ENCODE results near the gene CDYL.

The CDYL gene

DNA sequence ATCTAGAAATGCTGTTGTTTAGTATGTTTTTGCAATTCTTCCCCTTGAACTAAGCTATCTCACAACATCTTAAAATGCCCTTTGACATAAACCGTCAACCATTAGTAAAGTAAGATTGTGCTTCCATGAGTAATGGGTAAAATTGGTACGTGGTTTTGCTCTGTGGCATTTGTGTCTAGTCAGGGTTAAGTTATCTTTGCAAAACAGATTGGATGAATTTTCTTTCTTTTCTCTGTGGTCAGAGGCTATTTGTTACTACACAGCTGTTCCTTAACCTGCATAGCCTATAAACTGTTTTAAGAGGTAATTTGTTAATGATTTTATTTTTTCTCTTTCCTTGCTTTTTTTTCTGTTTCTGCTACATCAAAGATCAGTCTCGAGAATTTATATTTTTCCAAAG, 152.2 kb downstream of the CDYL start:
- TF ChIP-seq, protein P1, sequence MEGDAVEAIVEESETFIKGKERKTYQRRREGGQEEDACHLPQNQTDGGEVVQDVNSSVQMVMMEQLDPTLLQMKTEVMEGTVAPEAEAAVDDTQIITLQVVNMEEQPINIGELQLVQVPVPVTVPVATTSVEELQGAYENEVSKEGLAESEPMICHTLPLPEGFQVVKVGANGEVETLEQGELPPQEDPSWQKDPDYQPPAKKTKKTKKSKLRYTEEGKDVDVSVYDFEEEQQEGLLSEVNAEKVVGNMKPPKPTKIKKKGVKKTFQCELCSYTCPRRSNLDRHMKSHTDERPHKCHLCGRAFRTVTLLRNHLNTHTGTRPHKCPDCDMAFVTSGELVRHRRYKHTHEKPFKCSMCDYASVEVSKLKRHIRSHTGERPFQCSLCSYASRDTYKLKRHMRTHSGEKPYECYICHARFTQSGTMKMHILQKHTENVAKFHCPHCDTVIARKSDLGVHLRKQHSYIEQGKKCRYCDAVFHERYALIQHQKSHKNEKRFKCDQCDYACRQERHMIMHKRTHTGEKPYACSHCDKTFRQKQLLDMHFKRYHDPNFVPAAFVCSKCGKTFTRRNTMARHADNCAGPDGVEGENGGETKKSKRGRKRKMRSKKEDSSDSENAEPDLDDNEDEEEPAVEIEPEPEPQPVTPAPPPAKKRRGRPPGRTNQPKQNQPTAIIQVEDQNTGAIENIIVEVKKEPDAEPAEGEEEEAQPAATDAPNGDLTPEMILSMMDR (IDR thresholded peaks at IDR 0.05), result no peak

DNA sequence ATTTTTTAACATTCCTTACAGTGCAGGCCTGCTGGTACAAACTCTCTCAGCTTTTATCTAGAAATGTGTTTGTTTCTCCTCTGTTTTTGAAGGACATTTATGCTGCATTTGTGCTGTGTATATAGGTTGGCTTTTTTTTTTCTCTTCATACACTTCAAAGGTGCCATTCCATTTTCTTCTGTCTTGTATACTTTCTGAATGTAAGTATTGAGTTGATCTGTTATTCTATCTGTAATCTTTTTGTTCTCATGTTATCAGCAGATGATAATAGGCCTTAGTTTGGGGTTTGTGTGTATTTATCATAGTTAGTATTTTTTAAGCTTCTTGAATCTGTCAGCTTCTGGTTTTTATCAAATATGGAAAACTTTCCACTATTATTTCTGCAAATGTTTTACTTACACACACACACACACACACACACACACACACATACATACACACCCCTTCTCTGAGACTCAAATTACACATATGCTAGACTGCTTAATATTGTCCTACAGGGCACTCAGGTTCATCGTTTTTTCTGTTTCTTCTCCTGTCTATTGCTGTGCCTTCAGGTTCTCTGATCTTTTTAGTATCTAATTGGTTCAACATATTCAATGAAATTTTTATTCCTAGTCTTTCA, 153.0 kb downstream of the CDYL start:
- TF ChIP-seq, protein P1 (IDR thresholded peaks at IDR 0.05), result no peak

DNA sequence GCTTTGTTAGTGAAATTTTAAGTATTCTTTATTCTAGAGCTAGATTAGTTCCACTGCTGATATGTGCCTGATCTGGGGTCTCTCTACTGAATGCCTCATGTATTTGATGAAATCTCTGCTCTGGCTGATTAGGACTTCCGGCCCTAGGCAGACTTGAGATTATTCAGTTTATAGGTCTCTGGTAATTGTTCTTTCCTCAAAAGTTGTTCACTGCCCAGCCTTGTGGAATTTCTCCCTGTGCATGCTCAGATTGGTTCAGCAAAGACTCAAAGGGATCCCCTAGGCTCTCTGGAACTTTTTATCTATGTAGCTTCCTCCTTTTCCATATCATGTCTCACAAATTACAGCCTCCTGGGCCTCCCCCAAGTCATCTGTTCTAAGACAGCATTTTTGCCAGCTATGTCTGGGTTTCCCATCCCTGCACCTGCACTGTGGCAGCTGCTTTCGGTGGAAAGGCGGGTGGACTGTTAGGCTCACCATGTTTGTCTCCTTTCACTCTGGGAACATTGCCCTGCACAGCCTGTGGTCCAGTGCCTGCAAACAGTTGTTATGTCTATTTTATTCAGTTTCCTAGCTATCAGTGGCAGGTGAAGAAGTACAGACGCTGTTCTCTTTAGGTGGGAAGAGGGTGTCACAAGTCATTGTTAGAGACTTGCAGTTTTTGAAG, 154.0 kb downstream of the CDYL start:
- TF ChIP-seq, protein P1 (IDR thresholded peaks at IDR 0.05), result no peak

DNA sequence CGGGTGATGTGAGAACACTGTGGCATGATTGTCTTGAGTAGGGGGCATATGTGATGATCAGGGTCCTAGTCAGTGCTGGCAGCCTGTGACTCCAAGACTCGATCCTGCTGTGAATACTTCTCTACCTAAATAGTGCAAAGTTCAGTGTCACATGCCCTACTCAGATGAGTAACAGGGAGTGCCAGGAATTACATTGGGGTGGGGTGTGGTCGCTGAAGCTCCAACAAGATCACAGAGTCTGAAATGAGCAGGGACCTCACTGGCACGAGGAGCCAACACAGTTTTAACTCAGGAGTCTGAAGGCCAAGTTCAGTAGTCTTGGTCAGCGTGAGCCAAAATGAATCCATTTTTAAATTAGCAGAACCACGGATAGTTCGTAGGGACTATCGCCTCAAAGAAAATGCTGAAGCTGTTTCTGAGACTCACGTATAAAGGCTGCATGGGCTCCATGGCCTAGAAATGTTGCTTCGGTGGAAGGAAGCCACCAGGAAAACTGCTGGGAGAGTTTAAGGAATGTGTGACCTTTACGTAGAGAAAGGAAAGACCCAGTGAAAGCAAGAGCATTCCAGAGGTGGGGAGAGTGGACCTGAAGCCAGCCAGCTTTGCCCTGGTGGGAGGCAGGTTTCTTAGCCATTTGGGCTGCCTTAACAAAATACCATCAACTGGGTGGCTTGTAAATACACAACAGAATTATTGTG, 155.5 kb downstream of the CDYL start:
- TF ChIP-seq, protein P1 (IDR thresholded peaks at IDR 0.05), result no peak

DNA sequence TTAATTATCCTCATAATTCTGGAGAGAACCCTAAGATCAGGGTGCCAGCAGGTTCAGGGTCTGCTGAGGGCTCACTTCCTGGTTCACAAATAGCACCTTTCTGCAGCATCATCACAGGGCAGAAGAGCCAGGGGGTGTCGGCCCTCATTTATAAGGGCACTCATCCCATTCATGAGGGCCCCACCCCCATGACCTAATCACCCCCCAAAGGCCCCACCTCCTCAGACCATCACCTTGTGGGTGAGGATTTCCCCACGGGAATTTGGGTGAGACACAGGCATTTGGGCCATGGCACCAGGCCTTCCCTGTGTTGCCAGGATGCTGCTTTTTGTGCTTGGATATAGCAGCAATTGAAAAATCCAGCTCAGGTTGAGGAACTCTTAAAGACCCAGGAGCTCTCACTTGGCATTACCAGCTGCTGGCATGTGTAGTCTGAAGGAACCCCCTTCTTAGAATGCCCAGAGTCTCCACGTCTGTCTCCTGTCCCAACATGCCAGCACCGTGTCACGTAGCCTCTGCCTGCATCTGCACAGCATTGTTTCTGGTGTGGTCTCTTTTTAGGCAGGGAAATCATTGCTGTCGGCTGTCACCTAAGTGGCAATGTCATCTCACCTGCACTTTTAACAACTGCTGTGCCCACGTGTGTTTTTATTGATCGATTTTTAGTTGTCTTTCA, 156.2 kb downstream of the CDYL start:
- TF ChIP-seq, protein P1 (IDR thresholded peaks at IDR 0.05), result no peak

DNA sequence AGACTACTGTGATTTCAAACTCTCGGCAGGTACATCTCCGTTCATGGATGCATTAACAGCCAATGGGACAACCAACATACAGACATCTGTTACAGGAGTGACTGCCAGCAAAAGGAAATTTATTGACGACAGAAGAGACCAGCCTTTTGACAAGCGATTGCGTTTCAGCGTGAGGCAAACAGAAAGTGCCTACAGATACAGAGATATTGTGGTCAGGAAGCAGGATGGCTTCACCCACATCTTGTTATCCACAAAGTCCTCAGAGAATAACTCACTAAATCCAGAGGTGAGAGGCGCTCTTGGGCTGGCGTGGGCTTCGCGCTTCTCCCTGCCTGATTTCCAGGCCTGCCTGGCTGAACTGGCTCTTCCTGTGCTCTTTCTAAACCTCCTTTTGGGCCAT, 159.3 kb downstream of the CDYL start:
- TF ChIP-seq, protein P1 (IDR thresholded peaks at IDR 0.05), result no peak

DNA sequence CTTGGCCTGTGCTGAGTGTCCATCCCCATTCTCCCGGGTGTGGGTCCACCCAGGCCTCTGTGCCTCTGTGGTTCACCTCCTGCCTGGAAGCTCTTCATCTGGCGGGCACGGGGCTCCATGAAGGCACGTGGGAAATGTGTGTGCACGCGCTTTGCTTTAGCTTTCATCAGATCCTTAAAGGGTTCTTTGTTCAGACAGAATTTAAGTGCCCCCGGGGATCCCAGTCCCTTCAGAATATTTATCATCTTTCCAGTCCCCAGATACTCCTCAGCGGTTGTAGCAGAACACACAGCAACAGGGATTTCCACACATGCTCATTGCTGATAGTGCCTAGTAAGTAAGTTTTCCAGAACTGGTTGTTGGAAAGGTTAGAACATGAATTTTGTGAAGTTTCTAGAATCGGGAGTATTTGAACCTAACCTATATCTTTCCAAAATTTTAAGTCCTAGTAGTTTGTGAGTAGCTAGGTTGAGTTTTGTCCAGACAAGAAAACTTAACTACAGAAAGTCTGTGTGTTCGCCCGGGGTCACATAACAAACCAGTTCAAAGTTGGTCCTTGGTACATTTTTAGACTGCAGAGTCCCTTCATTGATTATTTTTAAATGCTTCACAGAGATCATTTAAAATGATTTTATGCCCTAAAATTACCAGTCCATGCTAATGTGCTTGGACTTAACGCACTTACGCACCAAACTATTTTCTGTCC, 159.9 kb downstream of the CDYL start:
- TF ChIP-seq, protein P1 (IDR thresholded peaks at IDR 0.05), result no peak

Measured in LNCAP (cell line).